ENCODE measurements around the gene REV3L. TPM values are rescaled to one million over a fixed set of nuclear protein-coding genes. Genes with fewer than 3 reads are reported as not detected.

REV3L gene
- total RNA-seq, 1 donor from 2014 or later: 12.8 TPM

DNA sequence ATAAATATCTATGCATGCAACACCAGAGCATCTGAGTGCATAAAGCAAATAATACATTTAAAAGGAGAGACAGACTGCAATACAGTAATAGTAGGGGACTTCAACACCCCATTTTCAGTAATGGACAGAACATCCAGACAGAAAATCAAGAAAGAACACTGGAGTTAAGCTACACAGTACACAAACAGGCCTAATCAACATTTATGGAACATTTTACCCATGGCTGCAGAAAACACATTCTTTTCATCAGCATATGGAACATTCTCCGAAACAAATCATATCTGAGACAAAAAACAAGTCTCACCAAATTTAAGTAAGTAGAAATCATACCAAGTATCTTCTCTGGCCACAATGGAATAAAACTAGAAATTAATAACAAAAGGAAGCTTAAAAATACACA lies 50.5 kb downstream of the REV3L start:
- intact Hi-C loops (cut with micrococcal nuclease): no loop called here
- DNase-seq (no peak), ATAC-seq (no peak)

DNA sequence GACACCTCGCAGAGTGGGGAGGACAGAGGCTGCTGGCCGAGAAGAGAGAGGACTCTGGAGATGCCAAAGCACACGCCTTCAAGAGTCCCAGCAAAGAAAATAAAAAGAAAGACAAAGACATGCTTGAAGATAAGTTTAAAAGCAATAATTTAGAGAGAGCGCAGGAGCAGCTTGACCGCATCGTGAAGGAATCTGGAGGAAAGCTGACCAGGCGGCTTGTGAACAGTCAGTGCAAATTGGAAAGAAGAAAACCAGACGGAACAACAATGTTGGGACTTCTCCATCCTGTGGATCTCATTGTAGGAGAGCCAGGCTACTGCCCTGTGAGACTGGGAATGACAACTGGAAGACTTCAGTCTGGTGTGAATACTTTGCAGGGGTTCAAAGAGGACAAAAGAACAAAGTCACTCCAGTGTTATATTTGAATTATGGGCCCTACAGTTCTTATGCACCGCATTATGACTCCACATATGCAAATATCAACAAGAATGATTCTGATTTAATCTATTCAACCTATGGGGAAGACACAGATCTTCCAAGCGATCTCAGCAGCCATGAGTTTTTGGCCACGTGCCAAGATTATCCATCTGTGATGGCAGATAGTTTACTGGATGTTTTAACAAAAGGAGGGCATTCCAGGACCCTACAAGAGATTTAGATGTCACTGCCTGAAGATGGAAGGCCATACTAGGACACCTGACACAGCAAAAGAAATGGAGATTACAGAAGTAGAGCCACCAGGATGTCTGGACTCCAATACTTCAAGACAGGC lies 52.2 kb downstream of the REV3L start:
- intact Hi-C loops (cut with micrococcal nuclease): no loop called here
- ATAC-seq (no peak), DNase-seq (no peak)

DNA sequence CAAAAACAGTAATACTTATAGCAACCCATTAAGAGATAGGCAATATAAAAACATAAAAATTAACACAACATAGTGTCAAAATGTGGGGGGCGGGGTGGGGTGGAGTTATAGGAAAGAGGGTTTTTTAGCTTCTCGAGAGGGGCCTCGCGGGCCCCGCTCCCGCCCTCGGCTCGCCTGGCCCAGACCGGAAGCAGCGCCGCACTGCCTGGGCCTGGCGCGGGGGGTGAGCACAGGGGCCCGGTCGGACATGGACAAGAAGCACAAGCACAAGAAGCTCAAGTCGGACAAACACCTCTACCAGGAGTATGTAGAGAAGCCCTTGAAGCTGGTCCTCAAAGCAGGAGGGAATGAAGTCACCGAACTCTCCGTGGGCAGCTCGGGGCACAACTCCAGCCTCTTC lies 53.4 kb downstream of the REV3L start:
- intact Hi-C loops (cut with micrococcal nuclease): no loop called here
- ATAC-seq: no peak
- no peak for DNase-seq

DNA sequence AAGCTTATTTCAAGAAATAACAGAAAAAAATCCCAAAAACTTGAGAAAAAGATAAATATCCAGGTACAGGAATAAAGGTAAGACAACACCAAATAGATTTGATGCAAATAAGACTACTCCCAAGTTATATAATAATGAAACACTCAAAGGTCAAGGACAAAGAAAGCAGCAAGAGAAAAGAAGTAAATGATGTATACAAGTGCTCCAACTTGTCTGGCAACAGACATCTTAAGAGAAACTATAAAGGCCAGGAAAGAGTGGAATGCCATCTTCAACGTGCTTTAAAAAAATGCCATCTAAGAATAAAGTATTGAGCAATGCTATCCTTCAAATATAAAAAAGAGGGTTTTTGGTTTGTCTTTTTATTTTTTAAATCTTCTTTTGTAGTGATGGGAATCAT lies 54.2 kb downstream of the REV3L start:
- DNase-seq (no peak), ATAC-seq (no peak)
- intact Hi-C loops (cut with micrococcal nuclease): no loop called here

DNA sequence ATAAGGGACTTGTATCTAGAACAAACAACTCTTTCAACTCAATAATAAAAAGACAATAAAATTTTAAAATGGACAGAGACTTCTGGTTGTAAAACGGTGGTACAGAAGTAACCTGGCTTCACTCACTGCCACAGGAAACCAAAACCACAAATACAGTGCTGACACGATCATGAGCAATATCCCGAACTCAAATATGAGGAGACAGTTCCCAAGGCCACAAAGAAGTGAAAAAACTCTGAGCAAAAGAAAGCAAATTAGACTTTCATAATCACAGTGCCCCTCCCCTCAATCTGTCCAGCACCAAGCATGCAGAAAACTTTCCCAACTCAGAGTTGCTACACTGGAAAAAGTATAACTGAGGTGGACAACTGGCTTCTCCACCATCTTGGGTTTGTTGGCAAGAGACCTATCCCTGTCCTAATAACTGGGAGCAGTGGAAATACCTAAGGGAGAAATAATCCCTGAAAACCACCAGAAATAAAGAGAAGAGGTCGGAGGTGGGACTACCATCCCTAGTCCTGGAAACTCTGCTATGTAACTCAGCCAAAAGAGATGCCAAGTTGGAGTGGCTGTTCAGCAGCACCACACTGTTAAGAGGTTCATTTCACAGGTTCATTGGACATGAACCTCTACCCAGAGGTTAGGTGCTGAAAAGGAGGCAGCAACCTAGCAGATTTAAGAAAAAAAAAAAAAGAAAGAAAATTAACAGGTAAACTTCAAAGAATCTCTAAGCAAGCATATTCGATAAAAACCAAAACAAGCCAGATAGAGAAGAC lies 55.5 kb downstream of the REV3L start:
- intact Hi-C loops (cut with micrococcal nuclease): no loop called here
- DNase-seq (no peak), ATAC-seq (peak; percentile 72)

DNA sequence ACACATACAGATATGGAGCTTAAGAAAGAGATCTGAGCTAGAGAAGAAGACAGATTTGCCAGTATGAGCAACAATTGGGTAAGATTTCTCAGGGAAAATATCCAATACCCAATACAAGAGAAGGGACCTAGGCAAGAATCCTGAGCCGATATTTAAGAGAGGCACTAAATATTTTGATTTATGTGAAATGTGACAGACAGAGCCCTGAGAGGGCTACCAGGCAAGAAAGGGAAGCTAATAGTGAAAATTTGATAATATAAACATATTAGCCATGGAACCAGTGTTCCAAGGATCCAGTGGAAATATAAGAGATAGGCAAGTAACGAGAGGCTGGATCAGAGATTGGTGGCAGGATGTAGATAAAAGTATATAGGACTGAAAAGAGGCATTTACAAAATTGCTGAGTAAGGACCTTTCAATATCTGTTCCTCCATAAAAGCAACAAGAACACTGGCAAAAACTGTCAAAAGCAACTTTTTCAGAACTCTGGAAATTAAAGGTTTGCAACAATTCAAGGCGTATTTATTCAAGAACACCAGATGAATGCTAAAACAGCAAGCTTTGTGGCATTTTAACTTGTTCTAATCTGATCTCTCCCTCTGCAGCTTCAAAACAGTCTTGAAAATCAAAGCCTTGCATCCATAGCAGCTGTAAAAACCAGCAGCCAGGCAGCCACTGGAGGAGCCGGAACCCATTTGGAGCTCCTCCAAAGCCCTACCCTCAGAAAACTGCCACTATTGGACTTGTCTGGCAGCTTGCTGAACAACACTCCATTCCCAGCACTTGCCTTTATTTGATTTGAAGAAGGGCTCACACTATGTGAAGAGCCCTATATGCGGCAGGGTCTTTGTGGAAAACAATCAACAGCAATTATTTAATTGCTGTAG lies 58.8 kb downstream of the REV3L start:
- peak; percentile 78 for ATAC-seq
- no peak for DNase-seq
- intact Hi-C loops (cut with micrococcal nuclease): no loop called here

DNA sequence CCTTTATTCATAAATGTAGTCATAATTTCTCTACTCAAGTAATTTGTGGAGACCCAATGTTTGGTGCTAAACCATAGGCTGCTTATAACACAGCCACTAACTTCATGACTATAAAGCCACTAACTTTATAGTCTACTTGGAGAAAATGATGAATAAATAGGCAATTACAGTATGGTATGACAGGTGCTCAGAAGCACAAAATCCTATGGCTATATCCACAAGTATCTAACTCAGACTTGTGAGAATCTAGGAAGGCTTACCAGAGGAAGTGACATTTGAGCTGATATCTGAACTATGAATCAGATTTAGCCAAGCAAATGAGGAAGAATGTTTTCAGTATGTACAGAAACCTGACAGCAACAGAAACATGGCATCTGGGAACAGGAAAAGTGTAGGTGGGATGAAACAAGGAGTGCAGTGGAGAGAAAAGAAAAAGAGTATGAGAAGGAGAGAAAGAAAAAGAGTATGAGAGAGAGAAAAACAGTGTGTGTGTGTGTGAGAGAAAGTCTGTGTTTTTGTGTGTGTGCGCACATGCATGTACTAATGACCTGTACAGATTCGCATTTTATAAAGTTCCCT lies 59.9 kb downstream of the REV3L start:
- DNase-seq: no peak
- intact Hi-C loops (cut with micrococcal nuclease): no loop called here
- no peak for ATAC-seq

DNA sequence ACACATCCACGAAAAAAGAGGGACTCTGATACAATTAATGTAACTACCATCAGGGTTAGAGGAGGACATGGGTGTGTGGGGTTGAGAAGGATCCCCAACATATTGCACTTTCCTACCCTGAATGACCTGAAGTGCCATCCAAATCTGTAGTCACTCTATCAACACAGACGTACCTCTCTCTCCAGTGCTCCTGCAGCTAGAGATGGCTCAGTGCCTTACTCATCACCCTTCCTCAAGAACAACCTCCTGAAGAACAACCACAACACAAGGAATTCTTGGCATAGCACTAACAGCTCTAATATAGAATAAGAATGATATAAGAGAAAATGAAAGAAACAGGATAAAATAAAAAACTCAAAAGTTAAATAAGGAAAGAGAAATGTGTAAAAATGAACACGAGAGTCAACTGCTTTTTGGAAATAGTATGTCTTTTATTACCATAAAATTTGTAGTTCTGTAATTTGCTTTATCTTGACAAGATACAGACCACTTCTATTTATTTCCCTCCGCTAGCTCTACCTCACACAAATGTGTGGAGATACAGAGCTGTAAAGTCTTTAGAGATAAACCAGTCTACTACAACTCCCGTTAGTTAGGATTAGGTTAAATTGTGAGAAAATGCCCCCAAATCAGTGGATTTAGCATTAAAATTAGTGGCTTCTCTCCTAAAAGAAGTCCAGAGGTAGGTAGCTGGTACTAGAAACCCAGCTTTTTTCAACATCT lies 63.9 kb downstream of the REV3L start:
- intact Hi-C loops (cut with micrococcal nuclease): no loop called here
- DNase-seq (no peak), ATAC-seq (peak; percentile 17)

DNA sequence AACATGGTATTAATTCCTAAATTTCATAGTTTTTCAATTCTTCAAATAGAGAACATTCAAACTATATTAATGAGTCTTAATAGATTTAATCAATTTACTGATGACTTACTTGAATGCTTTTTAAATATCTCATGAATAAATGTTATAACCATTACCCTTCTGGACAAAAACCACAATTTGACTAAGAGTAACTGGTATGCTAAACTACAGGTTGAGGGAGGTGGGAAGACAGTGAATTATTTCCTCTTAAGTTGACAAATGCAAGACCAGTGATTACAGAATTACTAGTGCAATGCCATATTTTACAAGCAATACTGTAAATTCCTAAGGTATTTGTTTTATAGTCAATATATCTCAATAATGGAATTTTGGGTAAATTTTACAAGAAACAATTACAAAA lies 65.1 kb downstream of the REV3L start:
- intact Hi-C loops (cut with micrococcal nuclease): no loop called here
- no peak for DNase-seq
- ATAC-seq: no peak

DNA sequence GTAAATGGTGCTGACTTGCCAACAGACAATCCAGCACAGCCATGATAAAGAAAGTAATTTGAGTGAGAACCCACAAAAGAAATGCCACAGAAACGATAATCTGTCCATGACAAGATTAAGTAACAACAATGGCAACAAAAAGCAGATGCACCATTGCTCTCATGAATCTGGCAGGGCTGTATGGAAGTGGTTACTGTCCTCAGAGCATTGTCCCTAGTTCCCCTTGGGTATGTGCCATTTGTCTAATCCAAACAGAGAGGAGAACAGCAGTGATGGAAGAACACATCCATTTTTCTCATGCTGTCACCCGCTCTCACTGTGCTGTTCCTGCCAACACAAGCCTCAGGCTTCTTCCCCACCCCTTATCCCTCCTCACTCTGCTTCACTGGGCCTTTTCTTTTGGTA lies 65.8 kb downstream of the REV3L start:
- intact Hi-C loops (cut with micrococcal nuclease): no loop called here
- ATAC-seq (peak; percentile 94), DNase-seq (peak; percentile 24)

DNA sequence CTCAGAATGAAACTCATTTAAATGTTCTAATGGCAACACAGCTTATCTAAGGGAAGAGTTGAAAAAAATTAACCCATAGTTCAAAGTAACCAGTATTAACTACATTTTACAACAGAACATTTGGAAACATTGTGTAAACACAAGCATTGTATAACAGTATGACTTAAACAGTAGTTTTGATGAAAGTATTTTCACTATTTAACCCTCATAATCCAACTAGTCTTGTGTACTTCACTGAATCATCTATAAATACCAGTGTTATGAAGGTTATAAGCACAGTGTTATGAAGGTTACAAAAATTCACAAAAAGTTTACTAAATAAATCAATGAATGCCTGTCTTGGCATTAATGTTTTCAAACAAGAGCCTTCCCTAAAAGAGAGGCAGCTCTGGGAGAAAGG lies 66.5 kb downstream of the REV3L start:
- DNase-seq (no peak), ATAC-seq (no peak)
- intact Hi-C loops (cut with micrococcal nuclease): no loop called here

DNA sequence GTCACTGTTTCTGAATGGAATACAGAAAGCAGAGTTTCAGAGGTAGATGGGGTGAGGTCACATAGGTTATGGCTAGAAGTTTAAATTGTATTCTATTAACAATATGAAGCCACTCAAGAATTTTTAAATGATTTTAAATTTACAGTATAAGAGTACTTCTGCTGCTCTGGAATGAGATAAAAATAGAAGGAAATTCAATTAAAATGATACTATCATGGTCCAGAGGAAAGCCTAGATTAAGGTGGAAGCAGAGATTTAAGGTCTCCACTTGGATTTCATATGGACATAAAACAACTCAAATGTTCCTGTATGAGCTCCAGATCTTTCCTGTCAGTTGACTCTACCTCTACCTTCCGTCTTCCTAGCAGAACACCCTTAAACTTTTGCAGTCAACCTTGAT lies 68.6 kb downstream of the REV3L start:
- ATAC-seq (no peak), DNase-seq (no peak)
- intact Hi-C loops (cut with micrococcal nuclease): no loop called here

DNA sequence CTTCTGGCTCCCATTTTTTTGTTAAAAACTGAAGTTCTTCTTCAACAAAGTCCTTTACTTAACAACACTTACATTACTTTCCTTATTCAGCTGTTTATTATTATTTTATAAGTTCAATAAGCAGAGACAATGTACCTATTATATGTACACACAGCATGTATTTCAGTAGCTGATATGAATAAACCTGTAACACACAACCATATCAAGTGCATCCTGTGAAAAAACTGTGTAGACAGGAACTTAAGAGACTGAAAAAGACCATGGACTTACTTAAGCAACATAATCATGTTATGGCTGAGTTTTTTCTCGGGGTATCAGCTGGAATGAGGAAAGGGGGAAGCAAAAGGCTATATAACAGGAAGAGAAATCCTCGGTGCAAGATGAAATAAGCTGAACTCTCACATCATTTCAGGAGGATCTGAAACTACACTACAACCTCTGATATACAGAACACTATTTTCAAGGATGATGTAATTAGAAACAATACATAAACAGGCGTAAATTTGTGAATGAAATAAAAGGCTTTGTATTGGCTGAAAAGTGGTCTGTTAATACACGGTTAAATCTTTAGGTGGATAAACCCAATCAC lies 70.9 kb downstream of the REV3L start:
- ATAC-seq: peak; percentile 42
- intact Hi-C loops (cut with micrococcal nuclease): no loop called here

DNA sequence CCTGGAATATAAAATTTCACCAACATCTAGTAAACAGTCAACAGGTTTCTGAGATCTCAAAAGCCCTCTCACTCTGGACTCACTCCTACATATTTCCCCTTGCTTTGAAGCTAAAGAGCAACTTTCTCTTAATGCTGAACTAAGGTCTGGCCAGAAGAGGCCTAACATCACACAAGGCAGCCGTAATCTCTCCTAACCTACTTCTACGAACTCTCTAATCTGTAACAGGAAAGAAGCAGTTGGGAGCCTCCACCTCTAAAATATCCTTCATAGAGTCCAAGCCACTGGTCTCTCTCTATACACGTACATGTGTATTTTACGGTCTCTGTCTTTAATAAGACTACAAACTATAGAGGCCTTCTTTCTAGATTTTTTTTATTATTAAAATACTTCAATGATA lies 72.0 kb downstream of the REV3L start:
- DNase-seq (no peak), ATAC-seq (peak; percentile 18)
- intact Hi-C loops (cut with micrococcal nuclease): no loop called here

More for the DNA sequence above, 70.9 kb downstream of the REV3L start:
- no peak for DNase-seq

DNA sequence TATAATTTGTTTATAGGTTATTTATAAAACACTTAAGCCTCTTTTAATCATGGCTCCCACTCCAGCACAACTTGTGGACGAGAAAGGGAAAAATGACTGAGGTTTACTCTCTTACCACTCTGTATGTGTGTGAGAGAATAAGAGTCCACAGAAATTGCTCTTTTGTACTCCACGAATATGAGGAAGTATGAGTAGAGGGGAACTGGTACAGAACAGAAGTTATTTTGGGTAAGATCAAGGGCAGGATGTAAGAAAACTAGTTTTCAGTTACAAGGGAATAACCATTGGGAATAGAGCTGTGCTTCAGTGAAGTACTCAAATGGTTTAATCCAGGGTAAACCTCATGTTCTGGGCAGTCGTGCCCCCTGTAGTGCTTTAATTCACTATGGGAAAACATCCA lies 72.6 kb downstream of the REV3L start:
- intact Hi-C loops (cut with micrococcal nuclease): no loop called here
- DNase-seq (no peak), ATAC-seq (peak; percentile 54)

DNA sequence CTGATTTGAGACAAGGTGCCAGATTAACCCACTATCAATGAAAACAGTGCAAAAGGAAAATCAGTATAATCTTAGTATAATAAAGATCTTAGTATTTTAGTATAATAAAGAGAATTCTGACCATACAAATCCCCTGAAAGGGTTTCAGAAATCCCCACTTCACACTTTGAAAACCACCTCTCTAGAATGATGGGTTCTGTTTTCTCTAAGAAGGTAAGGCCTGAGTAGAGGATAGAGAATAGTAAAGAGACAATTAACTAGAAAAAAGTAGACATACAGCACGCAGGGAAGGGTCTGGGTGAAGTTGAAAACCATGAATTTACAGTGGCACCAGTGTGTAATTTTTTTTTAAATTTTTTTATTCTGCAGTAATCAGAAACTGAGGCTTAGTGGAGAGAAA lies 73.6 kb downstream of the REV3L start:
- no peak for ATAC-seq
- DNase-seq: no peak
- intact Hi-C loops (cut with micrococcal nuclease): no loop called here

DNA sequence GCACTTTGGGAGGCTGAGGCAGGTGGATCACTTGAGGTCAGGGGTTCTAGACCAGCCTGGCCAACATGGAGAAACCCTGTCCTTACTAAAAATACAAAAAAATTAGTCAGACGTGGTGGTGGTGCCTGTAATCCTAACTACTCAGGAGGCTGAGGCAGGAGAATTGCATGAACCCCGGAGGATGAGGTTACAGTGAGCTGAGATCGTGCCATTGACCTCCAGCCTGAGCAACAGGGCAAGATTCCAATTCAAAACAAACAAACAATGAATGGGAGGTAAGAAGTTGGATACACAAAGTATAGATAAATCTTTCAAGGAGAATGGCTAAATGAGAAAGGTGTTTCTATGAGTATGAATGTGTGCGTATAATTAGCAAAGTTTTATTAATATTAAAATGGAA lies 75.3 kb downstream of the REV3L start:
- no peak for DNase-seq
- no peak for ATAC-seq
- intact Hi-C loops (cut with micrococcal nuclease): no loop called here

DNA sequence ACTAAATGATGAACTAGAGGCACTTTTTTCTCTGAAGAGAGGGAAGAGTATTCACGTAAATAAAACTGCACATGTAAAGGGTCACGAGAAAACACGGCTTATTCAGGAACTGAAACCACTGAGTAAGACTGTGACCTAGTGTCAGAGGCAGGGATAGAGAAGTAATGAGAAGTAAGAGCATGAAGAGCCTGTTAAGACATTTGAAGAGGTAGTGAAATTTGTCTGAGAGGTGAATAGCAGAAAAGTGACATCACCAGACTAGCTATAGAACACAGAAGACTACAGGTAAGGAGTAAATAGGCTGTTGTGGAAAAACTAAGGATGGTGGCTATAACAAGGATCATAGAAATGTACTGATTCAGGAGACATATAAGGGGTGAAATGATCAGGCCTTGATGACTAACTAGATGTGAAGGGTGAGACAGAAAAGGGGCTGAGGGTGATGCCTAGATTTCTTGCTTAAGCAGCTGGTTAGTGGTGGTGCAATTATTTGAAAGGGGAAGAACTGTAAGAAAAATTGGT lies 76.8 kb downstream of the REV3L start:
- peak; percentile 56 for ATAC-seq
- intact Hi-C loops (cut with micrococcal nuclease): no loop called here
- no peak for DNase-seq

Data from left ventricle myocardium superior (tissue), 1 donor.